Activated naive CD4-positive, alpha-beta T cell treated with anti-CD3 and anti-CD28 coated beads, Interleukin-2, amount 10 ng/mL, durations not matched to agents 7 days and 5 days (primary cell): ENCODE data around the gene SLC46A1.
A peak's percentile ranks its signal among the peaks of the same experiment; 100 is the strongest.

Experiments used
- CTCF ChIA-PET: fragments of 350-600 bp; sonication (Branson Sonifier 250); formaldehyde crosslinking; loops from one replicate; lab custom pipeline; 2021; ENCODE audit warnings: antibody characterized with exemption; lab: Charles Lee
- DNase-seq: peaks from one replicate; pipeline ENCODE4 v3.0.0-alpha.2; 2020
- H3K27ac Mint-ChIP-seq: one replicate; pipeline ENCODE4 v1.8.0; 2021; ENCODE audit warnings: mild to moderate bottlenecking, moderate library complexity, mixed read lengths
- H3K27me3 Mint-ChIP-seq: one replicate; pipeline ENCODE4 v1.8.0; 2021; ENCODE audit warnings: mild to moderate bottlenecking, mixed read lengths
- H3K36me3 Mint-ChIP-seq: one replicate; pipeline ENCODE4 v1.8.0; 2021; ENCODE audit warnings: mixed read lengths
- H3K4me1 Mint-ChIP-seq: one replicate; pipeline ENCODE4 v1.8.0; 2021; ENCODE audit warnings: mixed read lengths
- H3K4me3 Mint-ChIP-seq: one replicate; pipeline ENCODE4 v1.8.0; 2021; ENCODE audit warnings: mild to moderate bottlenecking, moderate library complexity, mixed read lengths
- H3K9me3 Mint-ChIP-seq: one replicate; pipeline ENCODE4 v1.8.0; 2021; ENCODE audit warnings: mixed read lengths

The SLC46A1 gene

GRCh38 chr17:28397687-28398279 lies 8.2 kb downstream of the SLC46A1 start:
- Mint-ChIP-seq H3K36me3 (peaks cover 8% of the 10 kb centered on the region), H3K4me3 (no peak overlapping the region), H3K4me1 (peaks cover 4% of the 10 kb centered on the region), H3K27ac (peak overlapping the region; percentile 61), H3K9me3 (no peaks in the 10 kb centered on the region), H3K27me3 (no peaks in the 10 kb centered on the region)
- CTCF ChIA-PET: interaction anchor here (1.2 to 2.0 kb wide), 2 partner anchors 18 to 97 kb away, joined by 3 to 5 read pairs; no protein-coding TSS in a partner anchor
- DNase-seq: no peak

- no peaks in the 10 kb centered on the region for H3K27me3 Mint-ChIP-seq
- H3K9me3 Mint-ChIP-seq: no peaks in the 10 kb centered on the region
- no peak for DNase-seq
- H3K4me3 Mint-ChIP-seq: no peak overlapping the region
- peaks cover 8% of the 10 kb centered on the region for H3K36me3 Mint-ChIP-seq
- H3K27ac Mint-ChIP-seq: no peak overlapping the region
- H3K4me1 Mint-ChIP-seq: peaks cover 4% of the 10 kb centered on the region
- CTCF ChIA-PET: interaction anchor here (1.2 kb wide), 1 partner anchor 10 kb away, joined by 3 read pairs; no protein-coding TSS in a partner anchor
These were observed 8.7 kb downstream of the SLC46A1 start for GRCh38 chr17:28397275-28397674.

GRCh38 chr17:28396635-28397239 lies 9.3 kb downstream of the SLC46A1 start:
- H3K27me3 Mint-ChIP-seq: no peaks in the 10 kb centered on the region
- no peaks in the 10 kb centered on the region for H3K4me1 Mint-ChIP-seq
- CTCF ChIA-PET: interaction anchor here (1.2 kb wide), 2 partner anchors 11 to 20 kb away, joined by 3 read pairs; no protein-coding TSS in a partner anchor
- H3K36me3 Mint-ChIP-seq: peaks cover 8% of the 10 kb centered on the region
- H3K9me3 Mint-ChIP-seq: no peaks in the 10 kb centered on the region
- no peak overlapping the region for H3K27ac Mint-ChIP-seq
- H3K4me3 Mint-ChIP-seq: no peak overlapping the region
- DNase-seq: no peak

GRCh38 chr17:28395968-28396367 lies 10.0 kb downstream of the SLC46A1 start:
- CTCF ChIA-PET: interaction anchor here (1.2 kb wide), 1 partner anchor 21 kb away, joined by 3 read pairs; no protein-coding TSS in a partner anchor
- H3K4me1 Mint-ChIP-seq: no peaks in the 10 kb centered on the region
- H3K4me3 Mint-ChIP-seq: no peak overlapping the region
- no peaks in the 10 kb centered on the region for H3K9me3 Mint-ChIP-seq
- DNase-seq: no peak
- no peaks in the 10 kb centered on the region for H3K27me3 Mint-ChIP-seq
- no peak overlapping the region for H3K27ac Mint-ChIP-seq
- peaks cover 13% of the 10 kb centered on the region for H3K36me3 Mint-ChIP-seq

- no peak for DNase-seq
- CTCF ChIA-PET: interaction anchor here (1.1 to 1.2 kb wide), 2 partner anchors 9 to 21 kb away, joined by 3 to 6 read pairs; no protein-coding TSS in a partner anchor
- Mint-ChIP-seq H3K27me3 (no peaks in the 10 kb centered on the region), H3K4me3 (no peak overlapping the region), H3K27ac (no peak overlapping the region), H3K36me3 (peaks cover 17% of the 10 kb centered on the region), H3K9me3 (no peaks in the 10 kb centered on the region), H3K4me1 (no peaks in the 10 kb centered on the region)
These were observed 10.6 kb downstream of the SLC46A1 start for GRCh38 chr17:28395426-28395825.

GRCh38 chr17:28394337-28395116 lies 11.5 kb downstream of the SLC46A1 start:
- Mint-ChIP-seq H3K36me3 (peaks cover 24% of the 10 kb centered on the region), H3K27ac (no peak overlapping the region), H3K27me3 (no peaks in the 10 kb centered on the region), H3K4me3 (no peak overlapping the region), H3K4me1 (no peaks in the 10 kb centered on the region), H3K9me3 (no peaks in the 10 kb centered on the region)
- no peak for DNase-seq
- CTCF ChIA-PET: interaction anchor here (1.1 kb wide), 1 partner anchor 8 kb away, joined by 6 read pairs; no protein-coding TSS in a partner anchor

- CTCF ChIA-PET: no interaction called here
- Mint-ChIP-seq H3K36me3 (peaks cover 34% of the 10 kb centered on the region), H3K27me3 (no peaks in the 10 kb centered on the region), H3K4me1 (no peaks in the 10 kb centered on the region), H3K9me3 (no peaks in the 10 kb centered on the region), H3K27ac (no peak overlapping the region), H3K4me3 (no peak overlapping the region)
- DNase-seq: no peak
These were observed 13.5 kb downstream of the SLC46A1 start for GRCh38 chr17:28392491-28392890.

GRCh38 chr17:28391401-28391800 lies 14.6 kb downstream of the SLC46A1 start:
- Mint-ChIP-seq H3K9me3 (no peaks in the 10 kb centered on the region), H3K4me3 (no peak overlapping the region), H3K4me1 (no peaks in the 10 kb centered on the region), H3K27me3 (no peaks in the 10 kb centered on the region), H3K36me3 (peaks cover 35% of the 10 kb centered on the region), H3K27ac (no peak overlapping the region)
- no peak for DNase-seq
- CTCF ChIA-PET: no interaction called here

- CTCF ChIA-PET: no interaction called here
- no peak overlapping the region for H3K4me3 Mint-ChIP-seq
- H3K36me3 Mint-ChIP-seq: peaks cover 35% of the 10 kb centered on the region
- H3K4me1 Mint-ChIP-seq: peaks cover 2% of the 10 kb centered on the region
- H3K27me3 Mint-ChIP-seq: no peaks in the 10 kb centered on the region
- DNase-seq: no peak
- H3K9me3 Mint-ChIP-seq: no peaks in the 10 kb centered on the region
- H3K27ac Mint-ChIP-seq: no peak overlapping the region
These were observed 15.0 kb downstream of the SLC46A1 start for GRCh38 chr17:28390984-28391383.

- no peaks in the 10 kb centered on the region for H3K27me3 Mint-ChIP-seq
- H3K9me3 Mint-ChIP-seq: no peaks in the 10 kb centered on the region
- CTCF ChIA-PET: no interaction called here
- no peak overlapping the region for H3K27ac Mint-ChIP-seq
- H3K4me3 Mint-ChIP-seq: no peak overlapping the region
- peaks cover 6% of the 10 kb centered on the region for H3K4me1 Mint-ChIP-seq
- H3K36me3 Mint-ChIP-seq: peaks cover 32% of the 10 kb centered on the region
- DNase-seq: no peak
These were observed 15.4 kb downstream of the SLC46A1 start for GRCh38 chr17:28390563-28390962.

GRCh38 chr17:28390141-28390540 lies 15.9 kb downstream of the SLC46A1 start:
- CTCF ChIA-PET: no interaction called here
- Mint-ChIP-seq H3K27me3 (no peaks in the 10 kb centered on the region), H3K9me3 (no peaks in the 10 kb centered on the region), H3K36me3 (peaks cover 32% of the 10 kb centered on the region), H3K4me1 (peaks cover 10% of the 10 kb centered on the region), H3K4me3 (no peak overlapping the region), H3K27ac (no peak overlapping the region)
- no peak for DNase-seq

- H3K9me3 Mint-ChIP-seq: no peaks in the 10 kb centered on the region
- peaks cover 5% of the 10 kb centered on the region for H3K27me3 Mint-ChIP-seq
- CTCF ChIA-PET: no interaction called here
- H3K27ac Mint-ChIP-seq: no peak overlapping the region
- no peak overlapping the region for H3K4me3 Mint-ChIP-seq
- no peak for DNase-seq
- H3K4me1 Mint-ChIP-seq: peaks cover 23% of the 10 kb centered on the region
- peaks cover 27% of the 10 kb centered on the region for H3K36me3 Mint-ChIP-seq
These were observed 17.9 kb downstream of the SLC46A1 start for GRCh38 chr17:28388106-28388505.

- no peak for DNase-seq
- CTCF ChIA-PET: interaction anchor here (1.9 kb wide), 1 partner anchor 9 kb away, joined by 6 read pairs; no protein-coding TSS in a partner anchor
- no peak overlapping the region for H3K4me3 Mint-ChIP-seq
- H3K36me3 Mint-ChIP-seq: peaks cover 25% of the 10 kb centered on the region
- peaks cover 27% of the 10 kb centered on the region for H3K4me1 Mint-ChIP-seq
- H3K9me3 Mint-ChIP-seq: no peaks in the 10 kb centered on the region
- peaks cover 19% of the 10 kb centered on the region for H3K27me3 Mint-ChIP-seq
- no peak overlapping the region for H3K27ac Mint-ChIP-seq
These were observed 19.6 kb downstream of the SLC46A1 start for GRCh38 chr17:28386391-28386790.

GRCh38 chr17:28385406-28385805 lies 20.6 kb downstream of the SLC46A1 start:
- Mint-ChIP-seq H3K27me3 (peaks cover 27% of the 10 kb centered on the region), H3K9me3 (no peaks in the 10 kb centered on the region), H3K4me3 (peak overlapping the region; percentile 79), H3K4me1 (peaks cover 27% of the 10 kb centered on the region), H3K27ac (peak overlapping the region; percentile 72), H3K36me3 (peaks cover 17% of the 10 kb centered on the region)
- DNase-seq: peak; percentile 37
- CTCF ChIA-PET: interaction anchor here (0.6 to 1.9 kb wide), 3 partner anchors 10 to 136 kb away, joined by 3 to 6 read pairs (median 4); no protein-coding TSS in a partner anchor
